K562 (cell line): ENCODE data around the gene PPFIBP2. TPM values are rescaled to one million over a fixed set of nuclear protein-coding genes. Genes with fewer than 3 reads are reported as not detected.
A peak's percentile ranks its signal among the peaks of the same experiment; 100 is the strongest.

Source experiments
- ETS2 ChIP-seq: IDR thresholded peaks from 2 replicates; pipeline ENCODE4 v1.6.1; 2016; ENCODE audit warnings: borderline replicate concordance, missing genetic modification characterization, mild to moderate bottlenecking, moderate library complexity, missing compliant biosample characterization; ENCODE audit not compliant: poor library complexity, severe bottlenecking
- ETV1 ChIP-seq: fragments of 450-650 bp; conservative IDR thresholded peaks from 2 replicates; pipeline ENCODE4 v1.6.1; 2016; ENCODE audit warnings: missing genetic modification characterization, control low read depth, low read depth, missing compliant biosample characterization
- GABPA ChIP-seq: fragments of 200-800 bp; sonication (Bioruptor generic); conservative IDR thresholded peaks from 2 replicates; pipeline ENCODE4 v1.6.1; 2016; ENCODE audit warnings: low read depth, missing genetic modification characterization, missing compliant biosample characterization
- MEIS2 ChIP-seq: fragments of 450-650 bp; IDR thresholded peaks from 2 replicates; pipeline ENCODE4 v1.6.1; 2014; ENCODE audit warnings: mild to moderate bottlenecking; ENCODE audit not compliant: partially characterized antibody
- PBX2 ChIP-seq, 2 experiments: IDR thresholded peaks in 1 of 2; conservative IDR thresholded peaks in 1 of 2; 2 replicates each; pipeline ENCODE4 v1.6.1; 2016; ENCODE audit warnings: low read depth in 2 of 2, mild to moderate bottlenecking in 1 of 2, missing compliant biosample characterization in 1 of 2, missing genetic modification characterization in 1 of 2, moderate library complexity in 1 of 2
- RAD21 ChIP-seq, 2 experiments: fragments of 250-450 bp in 1 of 2; fragments of 450-650 bp in 1 of 2; sonication (Bioruptor Pico) in 1 of 2; formaldehyde crosslinking in 1 of 2; IDR thresholded peaks in 1 of 2; conservative IDR thresholded peaks in 1 of 2; 2 replicates each; pipeline versions ENCODE4 v1.4.0 to v1.8.0; 2020 to 2022; ENCODE audit warnings: mild to moderate bottlenecking in 2 of 2, moderate library complexity in 1 of 2
- TEAD4 ChIP-seq, 2 experiments: sonication (generic) in 1 of 2; formaldehyde crosslinking in 1 of 2; IDR thresholded peaks; 2 replicates each; pipeline versions ENCODE4 v1.6.1 to v1.8.0; 2012 to 2022; ENCODE audit warnings: borderline replicate concordance in 1 of 2, inconsistent platforms in 1 of 2, low read length in 1 of 2, mild to moderate bottlenecking in 1 of 2, missing genetic modification reagents in 1 of 2
- polyA plus RNA-seq, 8 experiments: library from polyadenylated mRNA; depleted of rRNA in 4 of 8; stranded (reverse) in 5 of 8; unstranded in 3 of 8; fragments of >200 nt; fragmentation: Nextera tagmentation in 2 of 8; fragmentation: Illumina TruSeq in 1 of 8; extraction: Ambion mirVana in 2 of 8; extraction: Trizol in 1 of 8; gene quantifications; 2 replicates each; pipeline versions ENCODE4 v1.2.1 to v1.2.3, GENCODE V29; 2011 to 2014; ENCODE audit warnings: inconsistent platforms in 1 of 8, missing spikeins in 1 of 8
- total RNA-seq, 7 experiments: library from RNA; depleted of rRNA in 6 of 7; stranded (reverse); fragments of >200 nt in 6 of 7; fragmentation: Illumina TruSeq in 2 of 7; extraction: Trizol in 2 of 7; gene quantifications; 2 replicates each; pipeline versions ENCODE4 v1.2.1 to v1.2.3, GENCODE V29; 2011 to 2021; ENCODE audit warnings: low replicate concordance in 1 of 7
- TF ChIP-seq, protein P1 (sequence below), 2 experiments: fragments of 450-650 bp in 1 of 2; sonication (generic) in 1 of 2; formaldehyde crosslinking in 1 of 2; IDR thresholded peaks; 2 replicates each; pipeline versions ENCODE4 v1.7.1 to v1.9.0; 2016 to 2022; ENCODE audit warnings: inconsistent platforms in 1 of 2, mild to moderate bottlenecking in 1 of 2, missing genetic modification reagents in 1 of 2
- TF ChIP-seq, protein P2 (sequence below): fragments of 450-650 bp; IDR thresholded peaks from 2 replicates; pipeline ENCODE4 v1.6.1; 2016

Gene PPFIBP2
- total and polyA plus RNA-seq, 9 of the 15 experiments (the other 6 are each of a cell fraction or from before 2014, with no cell fraction given): 0.18 to 3.4 (median 1.2) TPM

- TF ChIP-seq, protein P1, sequence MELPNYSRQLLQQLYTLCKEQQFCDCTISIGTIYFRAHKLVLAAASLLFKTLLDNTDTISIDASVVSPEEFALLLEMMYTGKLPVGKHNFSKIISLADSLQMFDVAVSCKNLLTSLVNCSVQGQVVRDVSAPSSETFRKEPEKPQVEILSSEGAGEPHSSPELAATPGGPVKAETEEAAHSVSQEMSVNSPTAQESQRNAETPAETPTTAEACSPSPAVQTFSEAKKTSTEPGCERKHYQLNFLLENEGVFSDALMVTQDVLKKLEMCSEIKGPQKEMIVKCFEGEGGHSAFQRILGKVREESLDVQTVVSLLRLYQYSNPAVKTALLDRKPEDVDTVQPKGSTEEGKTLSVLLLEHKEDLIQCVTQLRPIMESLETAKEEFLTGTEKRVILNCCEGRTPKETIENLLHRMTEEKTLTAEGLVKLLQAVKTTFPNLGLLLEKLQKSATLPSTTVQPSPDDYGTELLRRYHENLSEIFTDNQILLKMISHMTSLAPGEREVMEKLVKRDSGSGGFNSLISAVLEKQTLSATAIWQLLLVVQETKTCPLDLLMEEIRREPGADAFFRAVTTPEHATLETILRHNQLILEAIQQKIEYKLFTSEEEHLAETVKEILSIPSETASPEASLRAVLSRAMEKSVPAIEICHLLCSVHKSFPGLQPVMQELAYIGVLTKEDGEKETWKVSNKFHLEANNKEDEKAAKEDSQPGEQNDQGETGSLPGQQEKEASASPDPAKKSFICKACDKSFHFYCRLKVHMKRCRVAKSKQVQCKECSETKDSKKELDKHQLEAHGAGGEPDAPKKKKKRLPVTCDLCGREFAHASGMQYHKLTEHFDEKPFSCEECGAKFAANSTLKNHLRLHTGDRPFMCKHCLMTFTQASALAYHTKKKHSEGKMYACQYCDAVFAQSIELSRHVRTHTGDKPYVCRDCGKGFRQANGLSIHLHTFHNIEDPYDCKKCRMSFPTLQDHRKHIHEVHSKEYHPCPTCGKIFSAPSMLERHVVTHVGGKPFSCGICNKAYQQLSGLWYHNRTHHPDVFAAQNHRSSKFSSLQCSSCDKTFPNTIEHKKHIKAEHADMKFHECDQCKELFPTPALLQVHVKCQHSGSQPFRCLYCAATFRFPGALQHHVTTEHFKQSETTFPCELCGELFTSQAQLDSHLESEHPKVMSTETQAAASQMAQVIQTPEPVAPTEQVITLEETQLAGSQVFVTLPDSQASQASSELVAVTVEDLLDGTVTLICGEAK (IDR thresholded peaks at IDR 0.05): peak; percentile 75
- TF ChIP-seq, protein P1 (CRISPR knock-in tag; IDR thresholded peaks at IDR 0.05): no peak
- TF ChIP-seq PBX2 (CRISPR knock-in tag; IDR thresholded peaks at IDR 0.05; ENCODE audit: low read depth) (no peak), PBX2 (tag; conservative IDR thresholded peaks at IDR 0.05; ENCODE audit: low read depth) (peak; percentile 53), GABPA (tag) (peak; percentile 85), ETV1 (tag) (peak; percentile 85), TEAD4 (IDR thresholded peaks at IDR 0.05; ENCODE audit: low read length) (no peak), TEAD4 (CRISPR knock-in tag; IDR thresholded peaks at IDR 0.05; ENCODE audit: borderline replicate concordance) (no peak), RAD21 (CRISPR knock-in tag; conservative IDR thresholded peaks at IDR 0.05 in 1 of 2, IDR thresholded peaks at IDR 0.05 in 1 of 2) (peak in 1 of 2 experiments; percentile 12; a peak in 1 of 4 replicates), ETS2 (tag) (no peak), MEIS2 (peak; percentile 36)
- TF ChIP-seq, protein P2, sequence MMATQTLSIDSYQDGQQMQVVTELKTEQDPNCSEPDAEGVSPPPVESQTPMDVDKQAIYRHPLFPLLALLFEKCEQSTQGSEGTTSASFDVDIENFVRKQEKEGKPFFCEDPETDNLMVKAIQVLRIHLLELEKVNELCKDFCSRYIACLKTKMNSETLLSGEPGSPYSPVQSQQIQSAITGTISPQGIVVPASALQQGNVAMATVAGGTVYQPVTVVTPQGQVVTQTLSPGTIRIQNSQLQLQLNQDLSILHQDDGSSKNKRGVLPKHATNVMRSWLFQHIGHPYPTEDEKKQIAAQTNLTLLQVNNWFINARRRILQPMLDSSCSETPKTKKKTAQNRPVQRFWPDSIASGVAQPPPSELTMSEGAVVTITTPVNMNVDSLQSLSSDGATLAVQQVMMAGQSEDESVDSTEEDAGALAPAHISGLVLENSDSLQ: 0 out of 2 replicates have a peak, but pooled peaks have one; percentile 17
These were observed 63.7 kb downstream of the PPFIBP2 start (continued) for GRCh38 chr11:7577291-7578190.
